GM13976 (cell line): ENCODE results near the gene EPS8L3.

Experiments used
- DNase-seq: peaks from one replicate; pipeline ENCODE4 v3.0.0; 2012; ENCODE audit warnings: low spot score
- in situ Hi-C: fragments of 300-500 bp; cut with MboI; formaldehyde crosslinking; loops from one replicate; pipeline ENCODE4 v1.12.0; 2022; ENCODE audit warnings: low sequenced_read_pairs, mixed read lengths, inconsistent platforms; ENCODE audit not compliant: unreplicated experiment
- TF ChIP-seq, protein P1 (sequence below): IDR thresholded peaks from 2 replicates; pipeline ENCODE4 v1.5.1; 2012; ENCODE audit warnings: borderline replicate concordance, mild to moderate bottlenecking; ENCODE audit not compliant: insufficient read depth; ENCODE audit errors: extremely low read depth, missing control alignments, control extremely low read depth

EPS8L3 gene

DNA sequence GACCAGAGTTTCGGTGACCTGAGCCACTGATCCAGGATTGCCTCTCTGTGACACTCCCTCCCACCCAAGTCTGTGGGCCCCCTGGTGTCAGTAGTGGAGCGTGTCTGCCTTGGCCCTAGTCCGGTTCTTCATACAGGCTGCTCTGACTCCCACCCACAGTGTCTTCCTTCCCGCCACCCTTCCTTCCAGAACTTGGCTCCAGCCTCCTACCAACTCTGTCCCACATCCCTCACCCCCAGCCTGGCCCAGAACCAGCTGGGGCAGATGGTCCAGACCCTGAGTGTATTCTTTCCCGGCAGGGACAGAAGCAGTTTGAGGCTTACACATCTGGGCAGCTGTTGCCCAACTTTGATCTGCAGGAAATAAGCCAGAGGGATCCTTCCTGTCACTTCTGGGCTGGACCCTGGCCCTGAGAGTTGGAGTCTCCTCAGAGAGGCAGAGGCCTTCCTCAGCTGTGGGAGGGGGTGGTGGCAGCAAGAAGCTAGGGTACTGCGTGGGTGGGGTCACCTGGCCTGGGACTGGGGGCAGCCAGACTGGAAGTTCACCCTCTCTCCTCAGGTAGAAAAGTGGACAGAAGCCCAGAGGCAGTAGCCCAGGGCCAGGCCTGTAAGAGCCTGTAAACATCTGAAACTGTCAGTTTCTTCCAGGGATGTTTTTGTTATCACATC, 43.1 kb upstream of the EPS8L3 start:
- in situ Hi-C loops: no loop called here
- DNase-seq: no peak
- TF ChIP-seq, protein P1, sequence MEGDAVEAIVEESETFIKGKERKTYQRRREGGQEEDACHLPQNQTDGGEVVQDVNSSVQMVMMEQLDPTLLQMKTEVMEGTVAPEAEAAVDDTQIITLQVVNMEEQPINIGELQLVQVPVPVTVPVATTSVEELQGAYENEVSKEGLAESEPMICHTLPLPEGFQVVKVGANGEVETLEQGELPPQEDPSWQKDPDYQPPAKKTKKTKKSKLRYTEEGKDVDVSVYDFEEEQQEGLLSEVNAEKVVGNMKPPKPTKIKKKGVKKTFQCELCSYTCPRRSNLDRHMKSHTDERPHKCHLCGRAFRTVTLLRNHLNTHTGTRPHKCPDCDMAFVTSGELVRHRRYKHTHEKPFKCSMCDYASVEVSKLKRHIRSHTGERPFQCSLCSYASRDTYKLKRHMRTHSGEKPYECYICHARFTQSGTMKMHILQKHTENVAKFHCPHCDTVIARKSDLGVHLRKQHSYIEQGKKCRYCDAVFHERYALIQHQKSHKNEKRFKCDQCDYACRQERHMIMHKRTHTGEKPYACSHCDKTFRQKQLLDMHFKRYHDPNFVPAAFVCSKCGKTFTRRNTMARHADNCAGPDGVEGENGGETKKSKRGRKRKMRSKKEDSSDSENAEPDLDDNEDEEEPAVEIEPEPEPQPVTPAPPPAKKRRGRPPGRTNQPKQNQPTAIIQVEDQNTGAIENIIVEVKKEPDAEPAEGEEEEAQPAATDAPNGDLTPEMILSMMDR: no peak

DNA sequence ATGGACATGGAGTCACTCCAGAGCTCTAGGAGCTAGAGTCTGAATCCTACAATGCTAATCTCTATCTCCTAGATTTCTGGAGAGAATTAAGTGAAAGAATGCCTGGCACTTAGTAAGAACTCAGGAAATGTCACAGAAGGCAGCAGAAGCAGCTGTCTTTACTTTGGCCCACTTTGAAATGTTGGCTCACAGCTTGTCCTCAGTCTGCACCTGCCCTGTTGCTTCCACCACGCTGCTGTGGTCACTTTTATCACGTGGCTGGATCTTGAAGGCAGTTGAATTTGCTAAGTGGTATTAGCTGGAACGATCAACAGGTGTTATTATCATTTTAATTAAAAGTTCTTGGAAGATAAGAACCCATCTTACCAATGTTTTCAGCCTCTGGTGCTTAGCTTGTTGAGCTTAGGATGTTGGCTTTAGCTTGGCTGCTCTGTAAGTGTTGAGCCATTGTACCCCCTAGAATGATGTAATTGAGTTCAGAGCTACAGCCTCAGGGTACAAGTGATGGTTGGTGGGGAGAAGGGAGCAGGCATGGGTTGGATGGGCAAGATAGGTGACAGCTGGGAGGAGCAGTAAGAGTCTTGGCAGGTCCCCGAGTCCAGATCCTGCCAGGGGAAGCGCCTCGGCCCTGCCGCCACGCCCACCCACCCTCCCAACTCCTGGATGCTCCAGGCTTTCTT, 41.9 kb upstream of the EPS8L3 start:
- DNase-seq: no peak
- in situ Hi-C loops: no loop called here
- TF ChIP-seq, protein P1: no peak

DNA sequence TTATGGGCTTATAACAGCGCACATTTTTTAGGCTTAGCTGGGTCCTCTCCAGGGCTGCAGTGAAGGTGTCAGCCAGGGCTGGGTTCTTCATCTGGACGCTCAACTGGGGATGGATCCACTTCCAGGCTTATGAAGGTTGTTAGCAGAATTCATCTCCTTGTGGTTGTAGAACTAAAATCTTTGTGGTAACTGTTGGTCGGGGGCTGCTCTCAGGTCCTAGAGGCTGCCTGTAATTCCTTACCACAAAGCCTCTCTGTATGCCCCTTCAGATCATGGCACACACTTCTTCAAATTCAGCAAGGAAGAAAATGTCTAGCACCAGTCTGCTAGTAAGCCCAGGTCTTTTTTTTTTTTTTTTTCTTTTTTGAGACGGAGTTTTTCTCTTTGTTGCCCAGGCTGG, 40.9 kb upstream of the EPS8L3 start:
- TF ChIP-seq, protein P1: no peak
- in situ Hi-C loops: no loop called here
- DNase-seq: no peak

DNA sequence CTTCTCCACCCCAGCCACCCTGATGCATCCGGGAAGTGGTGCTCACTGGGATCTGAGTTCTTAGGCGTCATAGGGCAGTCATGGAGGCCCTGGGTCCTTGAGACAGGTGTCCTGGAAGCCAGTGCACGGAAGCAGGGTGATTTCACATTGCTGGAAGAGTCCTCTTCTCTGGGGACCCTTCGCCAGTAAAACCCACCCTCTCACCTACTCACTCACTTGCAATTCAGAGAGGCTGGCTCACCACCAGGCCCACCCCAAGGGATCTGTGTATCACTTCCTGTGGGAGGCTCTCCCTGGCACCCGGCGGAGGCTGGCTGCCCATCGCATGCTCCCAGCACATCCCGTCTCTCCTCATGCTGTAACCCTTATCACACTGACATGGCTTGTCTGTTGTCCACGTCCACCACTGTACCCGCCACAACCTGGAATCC, 40.2 kb upstream of the EPS8L3 start:
- in situ Hi-C loops: no loop called here
- TF ChIP-seq, protein P1: no peak
- no peak for DNase-seq

DNA sequence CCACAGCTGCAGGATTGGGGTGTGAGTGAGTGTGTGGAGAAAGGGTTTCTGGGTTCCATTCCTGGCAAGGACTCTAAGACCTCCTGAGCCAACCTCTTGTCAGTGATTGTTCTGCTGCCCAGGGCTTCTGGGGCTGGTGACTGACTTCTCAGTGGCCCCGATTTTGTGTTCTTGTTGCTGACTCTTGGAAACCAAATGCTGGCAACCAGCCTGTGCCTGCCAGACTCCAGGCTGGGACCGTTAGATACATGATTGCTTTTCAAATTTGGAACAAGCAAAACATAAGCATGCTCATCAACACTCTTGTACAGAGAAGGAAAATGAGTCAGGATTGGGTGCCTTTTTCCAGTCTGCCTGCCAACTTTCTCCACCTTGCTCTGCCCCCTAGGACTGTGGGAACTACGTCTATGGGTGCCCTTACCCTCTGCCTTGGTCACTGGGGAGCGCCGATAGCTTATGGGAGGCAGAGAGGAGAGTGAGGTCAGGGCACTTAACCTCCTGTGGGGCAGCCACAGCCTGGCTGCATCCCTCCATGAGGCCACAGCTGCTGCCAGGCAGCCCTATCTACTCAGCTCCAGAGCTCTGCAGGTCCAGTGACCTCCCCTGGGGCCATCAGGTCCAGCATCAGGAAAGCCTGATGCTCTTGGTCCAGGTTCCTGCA, 39.3 kb upstream of the EPS8L3 start:
- TF ChIP-seq, protein P1: no peak
- in situ Hi-C loops: no loop called here
- DNase-seq: no peak

DNA sequence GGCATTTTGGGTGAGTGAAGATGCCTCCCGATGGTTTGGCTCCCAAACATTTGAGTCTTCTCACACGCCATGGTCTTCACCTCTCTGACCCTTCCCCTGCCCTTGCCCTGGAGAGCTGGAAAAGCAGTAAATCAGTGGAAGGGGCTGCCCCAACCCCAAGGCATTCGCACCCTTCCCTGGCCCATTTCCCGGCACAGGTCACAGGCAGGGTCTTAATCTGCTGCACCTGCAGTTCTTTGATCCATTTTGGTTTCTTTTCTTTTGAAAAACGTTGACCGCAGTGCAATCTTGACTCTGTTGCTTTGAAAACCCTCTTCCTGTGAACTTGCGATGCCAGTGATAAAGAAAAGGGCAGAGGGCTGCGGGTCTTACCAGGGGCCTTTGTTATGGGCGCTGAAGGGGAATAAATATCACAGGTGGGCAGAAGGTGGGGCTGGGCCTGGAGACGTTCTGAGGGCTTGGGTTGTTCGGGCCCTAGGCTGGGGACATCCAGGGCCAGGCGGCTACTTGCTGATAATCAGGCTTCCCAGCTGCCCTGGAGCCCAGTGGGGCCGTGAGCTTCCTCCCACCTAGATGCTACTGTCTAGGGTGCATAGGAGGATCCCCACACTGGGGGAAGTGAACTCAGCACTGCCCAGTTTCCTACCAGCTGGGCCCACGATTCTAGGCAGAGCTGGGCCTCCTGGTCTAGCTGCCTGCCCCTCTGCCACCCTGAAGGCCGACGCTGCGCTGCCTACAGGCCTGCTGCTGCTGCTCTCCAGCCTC, 38.6 kb upstream of the EPS8L3 start:
- TF ChIP-seq, protein P1: no peak
- in situ Hi-C loops: no loop called here
- DNase-seq: no peak
